HG02852 (cell line): ENCODE data around the gene PDE6A.

Source experiments
- ATAC-seq: cut with Tn5 transposase; IDR thresholded peaks from one replicate; pipeline ENCODE4 v1.9.1; 2021; ENCODE audit warnings: mild to moderate bottlenecking, moderate library complexity; ENCODE audit not compliant: unreplicated experiment

PDE6A gene

GRCh38 chr5:149820536-149821510 is 123.8 kb downstream of the PDE6A start:
- no peak for ATAC-seq

- ATAC-seq, result no peak
Observed at GRCh38 chr5:149820012-149820411, 124.6 kb downstream of the PDE6A start.

- no peak for ATAC-seq
Observed at GRCh38 chr5:149818116-149818515, 126.5 kb downstream of the PDE6A start.

GRCh38 chr5:149817539-149818060 is 127.0 kb downstream of the PDE6A start:
- no peak for ATAC-seq

- no peak for ATAC-seq
Observed at GRCh38 chr5:149816661-149817060, 127.9 kb downstream of the PDE6A start.

- ATAC-seq, result no peak
Observed at GRCh38 chr5:149811453-149811852, 133.1 kb downstream of the PDE6A start.

GRCh38 chr5:149810856-149811255 is 133.7 kb downstream of the PDE6A start:
- ATAC-seq, result no peak

- no peak for ATAC-seq
Observed at GRCh38 chr5:149809931-149810691, 134.5 kb downstream of the PDE6A start.

GRCh38 chr5:149808264-149808982 is 136.2 kb downstream of the PDE6A start:
- no peak for ATAC-seq
